ENCODE data around the gene ZFPM1.

Gene ZFPM1

GRCh38 chr16:88418869-88419268, 34.2 kb upstream of the ZFPM1 start:
- no peak overlapping the region for H3K4me3 ChIP-seq (ENCODE audit: low read depth, low read length)
- no peak for TF ChIP-seq CTCF (IDR thresholded peaks at IDR 0.05; ENCODE audit: low read depth, low read length)

- no peak for TF ChIP-seq CTCF (IDR thresholded peaks at IDR 0.05; ENCODE audit: low read depth, low read length)
- H3K4me3 ChIP-seq (ENCODE audit: low read depth, low read length), result no peak overlapping the region
Observed at GRCh38 chr16:88419790-88420189, 33.3 kb upstream of the ZFPM1 start.

- TF ChIP-seq CTCF (IDR thresholded peaks at IDR 0.05; ENCODE audit: low read depth, low read length), result no peak
- H3K4me3 ChIP-seq (ENCODE audit: low read depth, low read length), result no peak overlapping the region
Observed at GRCh38 chr16:88420496-88420895, 32.6 kb upstream of the ZFPM1 start.

- H3K4me3 ChIP-seq (ENCODE audit: low read depth, low read length), result no peak overlapping the region
- no peak for TF ChIP-seq CTCF (IDR thresholded peaks at IDR 0.05; ENCODE audit: low read depth, low read length)
Observed at GRCh38 chr16:88421301-88421700, 31.8 kb upstream of the ZFPM1 start.

GRCh38 chr16:88421871-88422433, 31.1 kb upstream of the ZFPM1 start:
- no peak overlapping the region for H3K4me3 ChIP-seq (ENCODE audit: low read depth, low read length)
- TF ChIP-seq CTCF (IDR thresholded peaks at IDR 0.05; ENCODE audit: low read depth, low read length), result no peak

- no peak for TF ChIP-seq CTCF (IDR thresholded peaks at IDR 0.05; ENCODE audit: low read depth, low read length)
- no peak overlapping the region for H3K4me3 ChIP-seq (ENCODE audit: low read depth, low read length)
Observed at GRCh38 chr16:88422733-88423447, 30.2 kb upstream of the ZFPM1 start.

- H3K4me3 ChIP-seq (ENCODE audit: low read depth, low read length), result no peak overlapping the region
- no peak for TF ChIP-seq CTCF (IDR thresholded peaks at IDR 0.05; ENCODE audit: low read depth, low read length)
Observed at GRCh38 chr16:88423448-88423850, 29.6 kb upstream of the ZFPM1 start.
